ENCODE data around the gene NOSTRIN. TPM values are rescaled to one million over a fixed set of nuclear protein-coding genes. Genes with fewer than 3 reads are reported as not detected.

Gene NOSTRIN
- total RNA-seq, 1 donor from 2014 or later = not detected

- Mint-ChIP-seq H3K27ac (no peak overlapping the region), H3K27me3 (ENCODE audit: insufficient read depth) (peaks cover 2% of the 10 kb centered on the region), H3K36me3 (ENCODE audit: low read depth) (no peaks in the 10 kb centered on the region), H3K4me3 (no peak overlapping the region), H3K4me1 (ENCODE audit: low read depth) (no peaks in the 10 kb centered on the region), H3K9me3 (no peaks in the 10 kb centered on the region)
- intact Hi-C loops (cut with micrococcal nuclease) = no loop called here
- DNase-seq (ENCODE audit: low spot score) = no peak
These were observed 7.5 kb upstream of the NOSTRIN start for GRCh38 chr2:168794968-168795367.

- Mint-ChIP-seq H3K4me3 (no peak overlapping the region), H3K27ac (no peak overlapping the region), H3K27me3 (ENCODE audit: insufficient read depth) (peaks cover 2% of the 10 kb centered on the region), H3K9me3 (no peaks in the 10 kb centered on the region), H3K36me3 (ENCODE audit: low read depth) (no peaks in the 10 kb centered on the region), H3K4me1 (ENCODE audit: low read depth) (no peaks in the 10 kb centered on the region)
- intact Hi-C loops (cut with micrococcal nuclease) = no loop called here
- DNase-seq (ENCODE audit: low spot score) = no peak
These were observed 6.3 kb upstream of the NOSTRIN start for GRCh38 chr2:168796090-168796577.

GRCh38 chr2:168796583-168797285, 5.7 kb upstream of the NOSTRIN start:
- Mint-ChIP-seq H3K4me1 (ENCODE audit: low read depth) (peaks cover 1% of the 10 kb centered on the region), H3K27ac (no peak overlapping the region), H3K4me3 (no peak overlapping the region), H3K9me3 (no peaks in the 10 kb centered on the region), H3K27me3 (ENCODE audit: insufficient read depth) (peaks cover 2% of the 10 kb centered on the region), H3K36me3 (ENCODE audit: low read depth) (no peaks in the 10 kb centered on the region)
- DNase-seq (ENCODE audit: low spot score) = no peak
- intact Hi-C loops (cut with micrococcal nuclease) = no loop called here

GRCh38 chr2:168797286-168797655, 5.2 kb upstream of the NOSTRIN start:
- intact Hi-C loops (cut with micrococcal nuclease) = no loop called here
- Mint-ChIP-seq H3K4me3 (no peak overlapping the region), H3K27ac (no peak overlapping the region), H3K4me1 (ENCODE audit: low read depth) (peaks cover 7% of the 10 kb centered on the region), H3K9me3 (no peaks in the 10 kb centered on the region), H3K36me3 (ENCODE audit: low read depth) (no peaks in the 10 kb centered on the region), H3K27me3 (ENCODE audit: insufficient read depth) (peaks cover 2% of the 10 kb centered on the region)
- DNase-seq (ENCODE audit: low spot score) = no peak

- intact Hi-C loops (cut with micrococcal nuclease) = no loop called here
- no peak overlapping the region for H3K27ac Mint-ChIP-seq
These were observed 4.2 kb upstream of the NOSTRIN start for GRCh38 chr2:168798076-168798887.

GRCh38 chr2:168798888-168799410, 3.5 kb upstream of the NOSTRIN start:
- Mint-ChIP-seq H3K4me1 (ENCODE audit: low read depth) (peaks cover 10% of the 10 kb centered on the region), H3K4me3 (no peak overlapping the region), H3K27me3 (ENCODE audit: insufficient read depth) (peaks cover 4% of the 10 kb centered on the region), H3K9me3 (no peaks in the 10 kb centered on the region), H3K27ac (no peak overlapping the region), H3K36me3 (ENCODE audit: low read depth) (no peaks in the 10 kb centered on the region)
- intact Hi-C loops (cut with micrococcal nuclease) = no loop called here
- no peak for DNase-seq (ENCODE audit: low spot score)

More at GRCh38 chr2:168798076-168798887, 4.2 kb upstream of the NOSTRIN start:
- DNase-seq (ENCODE audit: low spot score) = no peak
- peaks cover 2% of the 10 kb centered on the region for H3K27me3 Mint-ChIP-seq (ENCODE audit: insufficient read depth)
- no peaks in the 10 kb centered on the region for H3K9me3 Mint-ChIP-seq
- H3K4me3 Mint-ChIP-seq = no peak overlapping the region
- no peaks in the 10 kb centered on the region for H3K36me3 Mint-ChIP-seq (ENCODE audit: low read depth)
- peaks cover 10% of the 10 kb centered on the region for H3K4me1 Mint-ChIP-seq (ENCODE audit: low read depth)

GRCh38 chr2:168801471-168801870, 966 bp upstream of the NOSTRIN start:
- H3K4me1 Mint-ChIP-seq (ENCODE audit: low read depth) = peaks cover 10% of the 10 kb centered on the region
- no peak overlapping the region for H3K4me3 Mint-ChIP-seq
- no peaks in the 10 kb centered on the region for H3K36me3 Mint-ChIP-seq (ENCODE audit: low read depth)
- H3K27me3 Mint-ChIP-seq (ENCODE audit: insufficient read depth) = peaks cover 3% of the 10 kb centered on the region
- no peak overlapping the region for H3K27ac Mint-ChIP-seq
- intact Hi-C loops (cut with micrococcal nuclease) = no loop called here
- no peaks in the 10 kb centered on the region for H3K9me3 Mint-ChIP-seq
- no peak for DNase-seq (ENCODE audit: low spot score)

- H3K4me1 Mint-ChIP-seq (ENCODE audit: low read depth) = peaks cover 10% of the 10 kb centered on the region
- intact Hi-C loops (cut with micrococcal nuclease) = no loop called here
- no peak for DNase-seq (ENCODE audit: low spot score)
- no peak overlapping the region for H3K4me3 Mint-ChIP-seq
- H3K9me3 Mint-ChIP-seq = no peaks in the 10 kb centered on the region
- no peaks in the 10 kb centered on the region for H3K36me3 Mint-ChIP-seq (ENCODE audit: low read depth)
- H3K27me3 Mint-ChIP-seq (ENCODE audit: insufficient read depth) = peaks cover 3% of the 10 kb centered on the region
- H3K27ac Mint-ChIP-seq = no peak overlapping the region
These were observed 655 bp downstream of the NOSTRIN start for GRCh38 chr2:168802859-168803725.

- peaks cover 10% of the 10 kb centered on the region for H3K4me1 Mint-ChIP-seq (ENCODE audit: low read depth)
- no peaks in the 10 kb centered on the region for H3K36me3 Mint-ChIP-seq (ENCODE audit: low read depth)
- no peak overlapping the region for H3K4me3 Mint-ChIP-seq
- peaks cover 6% of the 10 kb centered on the region for H3K27me3 Mint-ChIP-seq (ENCODE audit: insufficient read depth)
- no peak overlapping the region for H3K27ac Mint-ChIP-seq
- H3K9me3 Mint-ChIP-seq = no peaks in the 10 kb centered on the region
- no peak for DNase-seq (ENCODE audit: low spot score)
- intact Hi-C loops (cut with micrococcal nuclease) = no loop called here
These were observed 1.8 kb downstream of the NOSTRIN start for GRCh38 chr2:168804214-168804613.

- H3K9me3 Mint-ChIP-seq = no peaks in the 10 kb centered on the region
- intact Hi-C loops (cut with micrococcal nuclease) = no loop called here
- no peaks in the 10 kb centered on the region for H3K36me3 Mint-ChIP-seq (ENCODE audit: low read depth)
- H3K27me3 Mint-ChIP-seq (ENCODE audit: insufficient read depth) = peaks cover 6% of the 10 kb centered on the region
- H3K4me3 Mint-ChIP-seq = no peak overlapping the region
- peaks cover 10% of the 10 kb centered on the region for H3K4me1 Mint-ChIP-seq (ENCODE audit: low read depth)
- DNase-seq (ENCODE audit: low spot score) = no peak
- no peak overlapping the region for H3K27ac Mint-ChIP-seq
These were observed 3.2 kb downstream of the NOSTRIN start for GRCh38 chr2:168805615-168806014.

- Mint-ChIP-seq H3K9me3 (no peaks in the 10 kb centered on the region), H3K27me3 (ENCODE audit: insufficient read depth) (peaks cover 5% of the 10 kb centered on the region), H3K36me3 (ENCODE audit: low read depth) (no peaks in the 10 kb centered on the region), H3K4me3 (no peak overlapping the region), H3K4me1 (ENCODE audit: low read depth) (no peaks in the 10 kb centered on the region), H3K27ac (no peak overlapping the region)
- intact Hi-C loops (cut with micrococcal nuclease) = no loop called here
- no peak for DNase-seq (ENCODE audit: low spot score)
These were observed 7.1 kb downstream of the NOSTRIN start for GRCh38 chr2:168809537-168809936.

GRCh38 chr2:168810235-168810634, 7.8 kb downstream of the NOSTRIN start:
- intact Hi-C loops (cut with micrococcal nuclease) = no loop called here
- Mint-ChIP-seq H3K4me3 (no peak overlapping the region), H3K27me3 (ENCODE audit: insufficient read depth) (peaks cover 5% of the 10 kb centered on the region), H3K27ac (no peak overlapping the region), H3K4me1 (ENCODE audit: low read depth) (no peaks in the 10 kb centered on the region), H3K36me3 (ENCODE audit: low read depth) (no peaks in the 10 kb centered on the region), H3K9me3 (no peaks in the 10 kb centered on the region)
- no peak for DNase-seq (ENCODE audit: low spot score)

Measured in activated T-helper 1 cell treated with anti-CD3 and anti-CD28 coated beads, Interleukin-12 subunit alpha, Interleukin-12 subunit beta, Interleukin-2, Interleukin-4 antibody, amounts not matched to agents 30 ng/mL and 10 ng/mL and 1 ng/mL, durations not matched to agents 14 hours and 24 hours and 36 hours (primary cell).